Bronchial epithelial cell (primary cell): Measurements from ENCODE around the gene COL11A2. TPM values are rescaled to one million over a fixed set of nuclear protein-coding genes. Genes with fewer than 3 reads are reported as not detected.
A peak's percentile ranks its signal among the peaks of the same experiment; 100 is the strongest.

Experiments used
- DNase-seq: peaks from one replicate; pipeline ENCODE4 v3.0.0-alpha.2; 2010; ENCODE audit warnings: low read depth
- FAIRE-seq: peaks from 2 replicates; lab custom pipeline; 2011; peaks lifted over from hg19 to GRCh38; lab: Jason Lieb, UNC
- H3K27me3 ChIP-seq: 2 replicates; pipeline ENCODE4 v1.5.1; 2011; ENCODE audit warnings: low read length; ENCODE audit not compliant: control insufficient read depth, insufficient read depth
- H3K36me3 ChIP-seq: 2 replicates; pipeline ENCODE4 v1.5.1; 2011; ENCODE audit warnings: low read length; ENCODE audit not compliant: control insufficient read depth, insufficient read depth
- H3K4me3 ChIP-seq: 2 replicates; pipeline ENCODE4 v1.5.1; 2011; ENCODE audit warnings: mild to moderate bottlenecking, low read depth, low read length, control low read depth
- total RNA-seq: library from RNA; depleted of rRNA; stranded (reverse); fragments of >200 nt; gene quantifications from 2 replicates; pipeline ENCODE4 v1.2.1, GENCODE V29; 2014
- TF ChIP-seq, protein P1 (sequence below): IDR thresholded peaks from 2 replicates; pipeline ENCODE4 v1.5.1; 2011; ENCODE audit warnings: mild to moderate bottlenecking, moderate library complexity, low read length, control low read depth, inconsistent platforms; ENCODE audit not compliant: insufficient read depth, severe bottlenecking

The COL11A2 gene
- total RNA-seq, 1 donor from 2014 or later: under 0.01 TPM

DNA sequence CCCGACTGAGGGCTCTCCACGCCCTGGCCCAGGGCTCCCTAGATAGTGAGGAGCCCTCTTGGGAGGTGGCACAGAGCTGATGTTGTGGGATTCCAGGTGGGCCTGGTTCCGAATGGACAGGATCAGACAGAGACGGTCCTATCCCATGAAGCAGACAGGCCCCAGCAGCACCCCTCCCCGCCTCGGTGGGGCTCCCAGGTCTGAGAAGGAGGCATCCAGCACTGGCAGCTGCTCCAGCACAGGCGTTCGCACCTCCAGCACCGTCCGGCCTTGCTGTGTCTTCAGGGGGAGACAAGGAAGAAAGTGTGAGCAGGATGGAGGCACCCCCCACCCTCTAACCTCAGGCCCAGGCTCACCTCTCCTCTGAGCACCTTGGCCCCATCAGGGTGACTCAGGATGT is 28.7 kb downstream of the COL11A2 start:
- Histone ChIP-seq H3K36me3 (no peaks in the 10 kb centered on the region), H3K4me3 (no peak overlapping the region), H3K27me3 (peaks cover 5% of the 10 kb centered on the region)
- FAIRE-seq: no peak
- DNase-seq: no peak
- TF ChIP-seq, protein P1, sequence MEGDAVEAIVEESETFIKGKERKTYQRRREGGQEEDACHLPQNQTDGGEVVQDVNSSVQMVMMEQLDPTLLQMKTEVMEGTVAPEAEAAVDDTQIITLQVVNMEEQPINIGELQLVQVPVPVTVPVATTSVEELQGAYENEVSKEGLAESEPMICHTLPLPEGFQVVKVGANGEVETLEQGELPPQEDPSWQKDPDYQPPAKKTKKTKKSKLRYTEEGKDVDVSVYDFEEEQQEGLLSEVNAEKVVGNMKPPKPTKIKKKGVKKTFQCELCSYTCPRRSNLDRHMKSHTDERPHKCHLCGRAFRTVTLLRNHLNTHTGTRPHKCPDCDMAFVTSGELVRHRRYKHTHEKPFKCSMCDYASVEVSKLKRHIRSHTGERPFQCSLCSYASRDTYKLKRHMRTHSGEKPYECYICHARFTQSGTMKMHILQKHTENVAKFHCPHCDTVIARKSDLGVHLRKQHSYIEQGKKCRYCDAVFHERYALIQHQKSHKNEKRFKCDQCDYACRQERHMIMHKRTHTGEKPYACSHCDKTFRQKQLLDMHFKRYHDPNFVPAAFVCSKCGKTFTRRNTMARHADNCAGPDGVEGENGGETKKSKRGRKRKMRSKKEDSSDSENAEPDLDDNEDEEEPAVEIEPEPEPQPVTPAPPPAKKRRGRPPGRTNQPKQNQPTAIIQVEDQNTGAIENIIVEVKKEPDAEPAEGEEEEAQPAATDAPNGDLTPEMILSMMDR: no peak

DNA sequence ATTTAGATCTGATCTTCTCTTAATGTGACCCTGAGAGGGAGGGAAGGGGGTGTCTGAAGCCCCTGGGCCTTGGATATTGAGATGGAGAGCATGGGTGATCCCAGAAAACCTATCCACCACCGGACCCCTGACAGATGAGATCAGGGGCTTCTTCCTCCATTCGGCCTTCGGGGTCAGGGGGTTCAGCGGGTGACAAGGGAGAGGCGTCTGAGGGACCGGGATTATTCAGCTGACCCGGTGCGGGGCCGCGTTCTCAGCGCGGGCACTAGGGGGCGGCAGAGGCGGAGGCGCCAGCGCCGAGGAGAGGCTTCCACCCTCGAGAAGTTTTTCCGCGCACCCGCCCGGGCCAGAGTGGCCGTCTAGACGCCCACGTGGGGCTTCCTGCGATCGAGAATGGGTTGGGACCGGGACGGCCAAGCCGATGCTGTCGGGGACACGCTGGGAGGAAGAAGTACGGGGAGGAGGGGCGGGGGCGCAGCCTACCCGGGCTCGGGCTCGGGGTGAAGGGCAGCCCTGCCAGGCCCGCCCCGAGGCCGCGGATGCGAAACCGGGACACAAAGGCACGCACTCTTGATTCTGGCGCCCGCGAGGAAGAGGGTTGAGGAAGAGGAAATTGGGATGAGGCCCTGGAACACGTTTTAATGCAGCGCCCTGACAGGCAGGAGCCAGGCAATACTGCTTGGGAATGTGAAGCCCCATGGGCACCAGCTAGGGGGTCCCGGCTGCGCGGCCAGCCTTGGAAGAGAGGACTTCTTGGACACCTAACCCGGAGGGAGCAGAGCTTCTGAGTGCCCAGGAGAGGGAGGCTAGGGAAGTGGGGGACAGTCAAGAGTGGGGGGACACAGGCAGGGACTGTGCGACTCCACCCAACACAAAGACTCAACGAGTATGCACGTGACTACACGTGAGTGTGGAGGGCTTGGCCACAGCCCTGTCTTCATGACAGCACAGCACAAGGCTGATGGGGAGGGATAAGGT is 30.6 kb downstream of the COL11A2 start:
- peak overlapping the region; percentile 41 for H3K4me3 ChIP-seq
- peak; percentile 23 for FAIRE-seq
- no peaks in the 10 kb centered on the region for H3K36me3 ChIP-seq
- H3K27me3 ChIP-seq: peaks cover 4% of the 10 kb centered on the region
- DNase-seq: peak; percentile 23
- TF ChIP-seq, protein P1: peak; percentile 98

DNA sequence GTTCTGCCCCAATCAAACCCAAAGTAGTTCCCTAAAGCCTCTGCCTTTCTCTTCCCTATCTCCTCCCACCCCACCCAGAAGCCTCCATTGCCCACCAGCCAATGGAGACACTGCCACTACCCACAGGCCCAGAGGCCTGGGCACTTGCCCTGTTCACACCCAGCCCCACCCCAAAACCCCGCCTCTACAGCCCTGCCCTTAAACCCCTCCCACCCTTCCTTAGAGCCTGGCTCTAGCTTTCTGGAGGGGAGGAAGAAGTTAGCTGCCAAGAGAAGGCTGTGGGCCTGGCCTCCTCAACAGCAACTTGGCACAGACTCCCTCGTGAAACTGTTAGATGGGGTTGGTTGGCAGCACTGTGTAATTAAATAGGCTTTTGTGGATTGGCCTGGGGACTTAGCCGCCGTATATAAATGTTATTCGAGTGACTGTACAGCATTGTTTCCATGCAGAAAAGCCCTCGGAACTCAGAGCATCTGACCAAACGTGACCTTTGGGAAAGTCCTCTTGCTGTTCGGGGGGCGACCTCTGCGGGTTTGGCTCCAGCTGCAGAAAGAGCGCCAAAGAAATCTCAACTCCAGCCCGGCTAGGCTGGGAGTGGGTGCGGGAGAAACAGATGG is 31.4 kb downstream of the COL11A2 start:
- no peak overlapping the region for H3K4me3 ChIP-seq
- H3K36me3 ChIP-seq: no peaks in the 10 kb centered on the region
- TF ChIP-seq, protein P1: no peak
- peaks cover 4% of the 10 kb centered on the region for H3K27me3 ChIP-seq
- DNase-seq (peak; percentile 27), FAIRE-seq (peak; percentile 77)

DNA sequence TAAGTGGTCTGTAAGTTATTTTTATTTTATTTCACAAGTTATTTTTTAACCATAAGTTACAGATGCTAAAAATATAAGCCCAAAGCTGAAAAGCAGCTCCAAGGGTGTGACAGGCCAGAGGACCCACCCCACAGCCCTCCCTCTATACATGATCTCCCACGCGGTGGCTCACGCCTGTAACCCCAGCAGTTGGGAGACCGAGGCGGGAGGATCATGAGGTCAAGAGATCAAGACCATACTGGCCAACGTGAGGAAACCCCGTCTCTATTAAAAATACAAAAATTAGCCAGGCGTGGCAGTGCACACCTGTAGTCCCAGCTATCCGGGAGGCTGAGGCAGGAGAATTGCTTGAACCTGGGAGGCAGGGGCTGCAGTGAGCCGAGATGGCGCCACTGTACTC is 32.2 kb downstream of the COL11A2 start:
- no peak for DNase-seq
- no peaks in the 10 kb centered on the region for H3K36me3 ChIP-seq
- TF ChIP-seq, protein P1: no peak
- peaks cover 4% of the 10 kb centered on the region for H3K27me3 ChIP-seq
- H3K4me3 ChIP-seq: no peak overlapping the region
- FAIRE-seq: no peak

DNA sequence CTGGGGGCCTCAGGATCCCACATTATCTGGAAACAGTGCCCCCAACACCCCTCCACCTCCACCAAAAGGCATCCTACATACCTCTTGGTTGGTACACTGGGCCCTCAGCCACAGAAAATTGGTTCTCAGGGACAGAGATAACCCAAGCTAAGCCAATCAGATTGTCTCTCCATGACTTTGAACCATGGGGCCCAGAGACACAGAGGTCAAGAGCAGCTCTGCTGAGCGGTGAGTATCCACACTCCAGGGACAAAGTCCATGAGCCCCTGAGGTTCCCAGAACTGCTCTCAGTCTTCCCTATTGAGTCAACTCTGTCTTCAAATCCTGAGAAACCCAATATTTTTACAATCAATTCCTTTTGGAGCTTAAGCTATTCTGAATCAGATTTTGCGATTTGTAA is 35.3 kb downstream of the COL11A2 start:
- no peak for FAIRE-seq
- H3K27me3 ChIP-seq: no peaks in the 10 kb centered on the region
- no peak for DNase-seq
- TF ChIP-seq, protein P1: no peak
- H3K36me3 ChIP-seq: no peaks in the 10 kb centered on the region
- no peak overlapping the region for H3K4me3 ChIP-seq
